Activated CD8-positive, alpha-beta memory T cell treated with anti-CD3 and anti-CD28 coated beads for 1 hour (primary cell): ENCODE data around the gene CCDC190.
"Not testable (repeated sequence)": the region's sequence is repeated elsewhere in the genome, so short reads cannot be mapped to it uniquely, and the experiment has no call there.

Source experiments
- DNase-seq, 2 donors: peaks; one replicate each; pipeline ENCODE4 v3.0.0-alpha.2; 2020; ENCODE audit warnings: low read depth in 1 of 2; ENCODE audit errors: extremely low read depth in 1 of 2

CCDC190 gene

DNA sequence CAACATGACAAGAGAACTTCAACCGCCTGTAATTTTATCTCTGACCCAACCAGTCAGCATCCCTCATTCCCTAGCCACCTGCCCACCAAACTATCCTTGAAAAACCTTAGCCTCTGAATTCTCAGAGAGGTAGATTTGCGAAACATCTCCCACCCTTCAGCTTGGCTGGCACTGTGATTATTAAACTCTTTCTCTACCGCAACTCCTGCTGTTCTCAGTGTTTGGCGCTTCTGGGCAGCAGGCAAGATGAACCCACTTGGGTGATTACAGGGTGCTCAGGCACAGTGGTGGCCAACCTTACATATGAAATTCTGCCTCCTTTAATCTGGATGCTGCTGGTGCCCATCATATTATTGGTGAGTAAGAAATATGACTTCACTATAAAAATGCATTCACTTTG lies 22.1 kb downstream of the CCDC190 start:
- DNase-seq, result no peak

- no peak for DNase-seq
These were observed 25.6 kb downstream of the CCDC190 start for GRCh38 chr1:162835157-162835899.

DNA sequence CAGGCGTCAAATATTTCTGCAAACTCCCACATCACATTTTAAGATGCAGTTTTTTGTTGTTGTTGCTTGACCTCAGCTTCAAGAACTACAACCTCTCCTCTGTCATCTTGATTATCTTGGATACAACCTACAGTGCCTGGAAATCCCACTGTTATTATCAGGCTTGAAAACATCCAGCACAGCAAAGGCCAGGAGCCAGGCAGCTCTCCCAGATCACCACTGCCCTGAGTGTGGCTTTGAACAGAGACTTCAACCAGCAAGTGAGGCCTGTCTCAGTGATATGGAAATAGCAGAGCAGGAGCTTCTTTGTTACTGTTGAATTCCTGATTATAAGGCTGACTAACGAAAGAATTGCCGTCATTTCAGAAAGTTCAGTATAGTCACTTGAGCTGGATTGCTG lies 28.5 kb downstream of the CCDC190 start:
- DNase-seq, result no peak

GRCh38 chr1:162829268-162829667 lies 31.7 kb downstream of the CCDC190 start:
- DNase-seq, result no peak

GRCh38 chr1:162823771-162824525 lies 37.0 kb downstream of the CCDC190 start:
- no peak for DNase-seq

GRCh38 chr1:162823231-162823630 lies 37.7 kb downstream of the CCDC190 start:
- no peak for DNase-seq

DNA sequence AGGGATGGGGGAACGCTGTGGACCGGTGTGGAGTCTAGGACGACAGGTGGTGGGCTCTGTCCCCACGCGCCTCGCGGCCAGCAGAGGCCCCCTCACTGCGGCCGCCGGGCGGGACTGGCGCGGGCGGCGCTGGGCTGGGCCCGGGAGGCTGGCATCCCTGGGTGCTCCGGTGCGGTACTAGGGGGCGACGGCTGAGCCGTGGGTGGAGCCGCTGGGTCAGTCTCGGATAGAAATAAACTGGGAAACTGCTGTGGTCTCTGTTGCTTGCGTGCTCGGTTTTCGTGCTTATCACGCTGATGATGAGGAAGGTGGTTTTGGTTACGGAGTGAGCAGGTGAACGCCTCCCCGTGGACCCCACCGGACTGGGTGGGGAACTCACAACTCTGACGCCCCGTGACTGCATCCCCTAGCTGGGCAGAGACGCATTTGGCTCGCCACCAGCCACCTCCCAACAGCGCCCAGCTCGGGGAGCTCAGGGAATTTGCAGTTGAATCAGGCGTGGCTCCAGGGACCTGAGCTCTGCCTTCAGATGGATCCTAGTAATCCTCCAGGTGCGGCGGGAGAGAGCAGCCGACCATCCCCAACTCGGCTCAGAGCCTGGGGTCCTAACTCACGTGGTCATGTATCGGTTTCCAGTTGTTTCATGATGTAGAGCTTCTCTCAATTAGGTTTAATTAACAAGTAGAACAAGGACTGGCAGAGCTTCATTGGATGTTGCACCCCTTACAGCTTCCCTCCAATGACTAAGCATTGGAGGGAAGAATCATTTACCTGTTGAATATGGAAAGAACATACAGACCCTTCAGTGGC lies 38.4 kb downstream of the CCDC190 start:
- DNase-seq, result no peak

GRCh38 chr1:162818666-162819065 lies 42.3 kb downstream of the CCDC190 start:
- DNase-seq, result not testable (repeated sequence)

- not testable (repeated sequence) for DNase-seq
These were observed 42.8 kb downstream of the CCDC190 start for GRCh38 chr1:162818136-162818535.

GRCh38 chr1:162812357-162812756 lies 48.6 kb downstream of the CCDC190 start:
- not testable (repeated sequence) for DNase-seq

GRCh38 chr1:162807503-162807902 lies 53.5 kb downstream of the CCDC190 start:
- not testable (repeated sequence) for DNase-seq
